HepG2 (cell line): ENCODE results near the gene EIF5A. TPM values are rescaled to one million over a fixed set of nuclear protein-coding genes. Genes with fewer than 3 reads are reported as not detected.

Experiments
- CREB1 ChIP-seq, 2 experiments: fragments of 450-650 bp in 1 of 2; IDR thresholded peaks; 2 replicates each; pipeline ENCODE4 v1.6.1; 2016 to 2017; ENCODE audit warnings: control low read depth in 1 of 2, mild to moderate bottlenecking in 1 of 2, missing compliant biosample characterization in 1 of 2, missing genetic modification characterization in 1 of 2
- HMGA1 ChIP-seq: sonication (generic); formaldehyde crosslinking; conservative IDR thresholded peaks from 2 replicates; pipeline ENCODE4 v1.4.0; 2020; ENCODE audit warnings: missing genetic modification reagents
- IRF2 ChIP-seq: IDR thresholded peaks from 2 replicates; pipeline ENCODE4 v1.6.1; 2018; ENCODE audit warnings: missing genetic modification reagents, missing compliant biosample characterization
- KAT7 ChIP-seq: IDR thresholded peaks from 2 replicates; pipeline ENCODE4 v1.6.1; 2018; ENCODE audit warnings: borderline replicate concordance, missing compliant biosample characterization
- NCOA2 ChIP-seq: sonication (generic); formaldehyde crosslinking; IDR thresholded peaks from 2 replicates; pipeline ENCODE4 v1.8.0; 2022; ENCODE audit warnings: inconsistent platforms
- NFIC ChIP-seq: IDR thresholded peaks from 2 replicates; pipeline ENCODE4 v1.6.1; 2012; ENCODE audit warnings: mild to moderate bottlenecking, low read length, inconsistent platforms
- SP4 ChIP-seq: sonication (generic); formaldehyde crosslinking; IDR thresholded peaks from 2 replicates; pipeline ENCODE4 v1.8.1; 2023; ENCODE audit warnings: mild to moderate bottlenecking, missing genetic modification reagents
- TARDBP ChIP-seq: sonication (generic); formaldehyde crosslinking; IDR thresholded peaks from 2 replicates; pipeline ENCODE4 v1.8.0; 2022; ENCODE audit warnings: mild to moderate bottlenecking, missing genetic modification reagents
- XRCC5 ChIP-seq: fragments of 200-400 bp; formaldehyde crosslinking; optimal IDR thresholded peaks from 2 replicates; pipeline ENCODE3; 2017; ENCODE audit warnings: mild to moderate bottlenecking, low read length
- ZC3H13 ChIP-seq: sonication (generic); formaldehyde crosslinking; IDR thresholded peaks from 2 replicates; pipeline ENCODE4 v1.8.1; 2023; ENCODE audit warnings: mild to moderate bottlenecking, missing genetic modification reagents, moderate library complexity
- ZC3H4 ChIP-seq: sonication (generic); formaldehyde crosslinking; IDR thresholded peaks from 2 replicates; pipeline ENCODE4 v1.4.0; 2020; ENCODE audit warnings: missing genetic modification reagents, borderline replicate concordance
- ZEB1 ChIP-seq: IDR thresholded peaks from 2 replicates; pipeline ENCODE4 v1.6.1; 2012; ENCODE audit warnings: mild to moderate bottlenecking, low read depth, inconsistent platforms; ENCODE audit not compliant: insufficient replicate concordance
- ZNF143 ChIP-seq: sonication (generic); formaldehyde crosslinking; IDR thresholded peaks from 2 replicates; pipeline ENCODE4 v1.4.0; 2020; ENCODE audit warnings: missing genetic modification reagents
- ZNF180 ChIP-seq: sonication (generic); formaldehyde crosslinking; IDR thresholded peaks from 2 replicates; pipeline ENCODE4 v1.4.0; 2020; ENCODE audit warnings: low read depth, missing genetic modification reagents, borderline replicate concordance
- ZNF225 ChIP-seq: sonication (generic); formaldehyde crosslinking; IDR thresholded peaks from 2 replicates; pipeline ENCODE4 v1.4.0; 2020; ENCODE audit warnings: mild to moderate bottlenecking, missing genetic modification reagents
- ZNF235 ChIP-seq: sonication (generic); formaldehyde crosslinking; IDR thresholded peaks from 2 replicates; pipeline ENCODE4 v1.8.1; 2023; ENCODE audit warnings: mild to moderate bottlenecking, missing genetic modification reagents, borderline replicate concordance
- ZNF260 ChIP-seq: sonication (generic); formaldehyde crosslinking; IDR thresholded peaks from 2 replicates; pipeline ENCODE4 v1.4.0; 2020; ENCODE audit warnings: missing genetic modification reagents, low read depth, mild to moderate bottlenecking, borderline replicate concordance
- ZNF263 ChIP-seq: sonication (generic); formaldehyde crosslinking; IDR thresholded peaks from 2 replicates; pipeline ENCODE4 v1.4.0; 2020; ENCODE audit warnings: missing genetic modification reagents
- ZNF44 ChIP-seq: sonication (generic); formaldehyde crosslinking; IDR thresholded peaks from 2 replicates; pipeline ENCODE4 v1.5.1; 2020; ENCODE audit warnings: mild to moderate bottlenecking, missing genetic modification reagents
- ZNF839 ChIP-seq: sonication (generic); formaldehyde crosslinking; IDR thresholded peaks from 2 replicates; pipeline ENCODE4 v1.4.0; 2020; ENCODE audit warnings: missing genetic modification reagents, mild to moderate bottlenecking, borderline replicate concordance
- ZSCAN22 ChIP-seq: sonication (generic); formaldehyde crosslinking; IDR thresholded peaks from 2 replicates; pipeline ENCODE4 v1.4.0; 2020; ENCODE audit warnings: mild to moderate bottlenecking, missing genetic modification reagents
- ZSCAN30 ChIP-seq: sonication (generic); formaldehyde crosslinking; IDR thresholded peaks from 2 replicates; pipeline ENCODE4 v1.5.0; 2020; ENCODE audit warnings: mild to moderate bottlenecking, missing genetic modification reagents
- polyA plus RNA-seq, 8 experiments: library from polyadenylated mRNA; depleted of rRNA in 3 of 8; stranded (reverse) in 7 of 8; unstranded in 1 of 8; fragments of >200 nt; fragmentation: Illumina TruSeq in 4 of 8; extraction: Trizol in 4 of 8; gene quantifications; 2 replicates each; pipeline versions ENCODE4 v1.2.1 to v1.2.3, GENCODE V29; 2011 to 2016; ENCODE audit warnings: low read depth in 4 of 8, missing spikeins in 1 of 8, mixed read lengths in 1 of 8; ENCODE audit not compliant: insufficient read depth in 1 of 8
- total RNA-seq, 5 experiments: library from RNA; depleted of rRNA; stranded (reverse); fragments of >200 nt; fragmentation: Illumina TruSeq; extraction: Trizol; gene quantifications; 2 replicates each; pipeline ENCODE4 v1.2.3, GENCODE V29; 2016; ENCODE audit warnings: low read depth in 1 of 5
- TF ChIP-seq, protein P1 (sequence below): sonication (generic); formaldehyde crosslinking; IDR thresholded peaks from 2 replicates; pipeline ENCODE4 v1.5.1; 2020; ENCODE audit warnings: missing genetic modification reagents, mild to moderate bottlenecking, borderline replicate concordance
- TF ChIP-seq, protein P2 (sequence below): sonication (generic); formaldehyde crosslinking; IDR thresholded peaks from 2 replicates; pipeline ENCODE4 v1.4.0; 2020; ENCODE audit warnings: missing genetic modification reagents, borderline replicate concordance
- TF ChIP-seq, protein P3 (sequence below): IDR thresholded peaks from 2 replicates; pipeline ENCODE4 v1.6.1; 2012; ENCODE audit warnings: inconsistent platforms

Gene EIF5A
- total and polyA plus RNA-seq, 2 of the 13 experiments (the other 11 are each of a cell fraction or from before 2014, with no cell fraction given): 319 to 337 TPM

DNA sequence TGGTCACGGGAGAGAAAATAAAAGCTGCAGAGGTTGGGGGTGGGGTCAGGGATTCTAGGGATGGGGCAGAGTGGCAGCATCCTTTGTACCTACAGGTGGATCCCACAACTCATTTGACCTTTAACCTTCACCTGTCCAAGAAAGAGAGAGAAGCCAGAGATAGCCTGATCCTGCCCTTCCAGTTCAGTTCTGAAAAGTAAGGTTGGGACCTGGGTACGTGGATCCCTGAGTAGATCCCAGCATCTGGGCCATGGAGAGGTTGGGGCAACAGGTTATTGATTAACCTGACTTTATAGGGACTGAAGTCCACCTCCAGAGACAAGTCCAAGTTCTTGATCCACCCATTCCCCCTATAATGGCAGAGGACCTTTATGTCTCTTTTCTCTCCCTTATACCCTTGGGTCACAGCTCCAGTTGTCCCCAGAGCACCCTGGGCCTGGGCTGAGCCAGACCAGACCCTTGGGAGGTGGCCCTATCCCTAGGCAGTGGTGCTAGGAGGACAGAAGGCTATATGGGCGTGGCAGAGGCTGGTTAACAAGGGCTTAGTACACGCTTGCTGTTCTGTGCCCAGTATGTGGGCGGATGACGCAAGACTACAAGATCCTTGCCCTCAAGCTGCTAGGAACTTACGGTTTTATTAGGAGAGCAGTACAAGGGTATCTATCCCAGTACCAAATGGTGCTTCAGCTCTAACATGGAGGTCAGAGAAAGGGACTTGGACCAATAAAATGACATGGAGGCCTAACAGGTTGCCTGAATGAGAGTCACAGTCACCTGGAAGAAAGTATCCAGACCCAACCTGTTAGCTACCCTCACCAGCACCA lies 48.5 kb upstream of the EIF5A start (continued):
- TF ChIP-seq, protein P1, sequence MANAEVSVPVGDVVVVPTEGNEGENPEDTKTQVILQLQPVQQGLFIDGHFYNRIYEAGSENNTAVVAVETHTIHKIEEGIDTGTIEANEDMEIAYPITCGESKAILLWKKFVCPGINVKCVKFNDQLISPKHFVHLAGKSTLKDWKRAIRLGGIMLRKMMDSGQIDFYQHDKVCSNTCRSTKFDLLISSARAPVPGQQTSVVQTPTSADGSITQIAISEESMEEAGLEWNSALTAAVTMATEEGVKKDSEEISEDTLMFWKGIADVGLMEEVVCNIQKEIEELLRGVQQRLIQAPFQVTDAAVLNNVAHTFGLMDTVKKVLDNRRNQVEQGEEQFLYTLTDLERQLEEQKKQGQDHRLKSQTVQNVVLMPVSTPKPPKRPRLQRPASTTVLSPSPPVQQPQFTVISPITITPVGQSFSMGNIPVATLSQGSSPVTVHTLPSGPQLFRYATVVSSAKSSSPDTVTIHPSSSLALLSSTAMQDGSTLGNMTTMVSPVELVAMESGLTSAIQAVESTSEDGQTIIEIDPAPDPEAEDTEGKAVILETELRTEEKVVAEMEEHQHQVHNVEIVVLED (CRISPR knock-in tag): peak; percentile 41; the same call in 1 of the 2 replicates
- no peak for TF ChIP-seq HMGA1 (CRISPR knock-in tag)
- TF ChIP-seq CREB1 (IDR thresholded peaks at IDR 0.05): no peak
- TF ChIP-seq CREB1 (CRISPR knock-in tag; IDR thresholded peaks at IDR 0.05): peak; percentile 81
- TF ChIP-seq ZSCAN22 (CRISPR knock-in tag): no peak
- TF ChIP-seq ZNF839 (CRISPR knock-in tag): no peak
- TF ChIP-seq NFIC: no peak
- no peak for TF ChIP-seq XRCC5
- TF ChIP-seq NCOA2 (CRISPR knock-in tag): peak; percentile 39; the same call in 1 of the 2 replicates
- TF ChIP-seq, protein P2, sequence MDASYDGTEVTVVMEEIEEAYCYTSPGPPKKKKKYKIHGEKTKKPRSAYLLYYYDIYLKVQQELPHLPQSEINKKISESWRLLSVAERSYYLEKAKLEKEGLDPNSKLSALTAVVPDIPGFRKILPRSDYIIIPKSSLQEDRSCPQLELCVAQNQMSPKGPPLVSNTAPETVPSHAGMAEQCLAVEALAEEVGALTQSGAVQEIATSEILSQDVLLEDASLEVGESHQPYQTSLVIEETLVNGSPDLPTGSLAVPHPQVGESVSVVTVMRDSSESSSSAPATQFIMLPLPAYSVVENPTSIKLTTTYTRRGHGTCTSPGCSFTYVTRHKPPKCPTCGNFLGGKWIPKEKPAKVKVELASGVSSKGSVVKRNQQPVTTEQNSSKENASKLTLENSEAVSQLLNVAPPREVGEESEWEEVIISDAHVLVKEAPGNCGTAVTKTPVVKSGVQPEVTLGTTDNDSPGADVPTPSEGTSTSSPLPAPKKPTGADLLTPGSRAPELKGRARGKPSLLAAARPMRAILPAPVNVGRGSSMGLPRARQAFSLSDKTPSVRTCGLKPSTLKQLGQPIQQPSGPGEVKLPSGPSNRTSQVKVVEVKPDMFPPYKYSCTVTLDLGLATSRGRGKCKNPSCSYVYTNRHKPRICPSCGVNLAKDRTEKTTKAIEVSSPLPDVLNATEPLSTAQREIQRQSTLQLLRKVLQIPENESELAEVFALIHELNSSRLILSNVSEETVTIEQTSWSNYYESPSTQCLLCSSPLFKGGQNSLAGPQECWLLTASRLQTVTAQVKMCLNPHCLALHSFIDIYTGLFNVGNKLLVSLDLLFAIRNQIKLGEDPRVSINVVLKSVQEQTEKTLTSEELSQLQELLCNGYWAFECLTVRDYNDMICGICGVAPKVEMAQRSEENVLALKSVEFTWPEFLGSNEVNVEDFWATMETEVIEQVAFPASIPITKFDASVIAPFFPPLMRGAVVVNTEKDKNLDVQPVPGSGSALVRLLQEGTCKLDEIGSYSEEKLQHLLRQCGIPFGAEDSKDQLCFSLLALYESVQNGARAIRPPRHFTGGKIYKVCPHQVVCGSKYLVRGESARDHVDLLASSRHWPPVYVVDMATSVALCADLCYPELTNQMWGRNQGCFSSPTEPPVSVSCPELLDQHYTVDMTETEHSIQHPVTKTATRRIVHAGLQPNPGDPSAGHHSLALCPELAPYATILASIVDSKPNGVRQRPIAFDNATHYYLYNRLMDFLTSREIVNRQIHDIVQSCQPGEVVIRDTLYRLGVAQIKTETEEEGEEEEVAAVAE: no peak
- TF ChIP-seq TARDBP (CRISPR knock-in tag): no peak
- peak; percentile 67; the same call in 1 of the 2 replicates for TF ChIP-seq ZNF235 (CRISPR knock-in tag)
- TF ChIP-seq ZNF260: no peak
- TF ChIP-seq, protein P3, sequence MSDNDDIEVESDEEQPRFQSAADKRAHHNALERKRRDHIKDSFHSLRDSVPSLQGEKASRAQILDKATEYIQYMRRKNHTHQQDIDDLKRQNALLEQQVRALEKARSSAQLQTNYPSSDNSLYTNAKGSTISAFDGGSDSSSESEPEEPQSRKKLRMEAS: 0 out of 2 replicates have a peak, but pooled peaks have one; percentile 58
- no peak for TF ChIP-seq ZNF225 (CRISPR knock-in tag)
- no peak for TF ChIP-seq ZNF263 (CRISPR knock-in tag)
- TF ChIP-seq KAT7 (CRISPR knock-in tag): 0 out of 2 replicates have a peak, but pooled peaks have one; percentile 27
- TF ChIP-seq ZC3H13 (CRISPR knock-in tag): no peak
- no peak for TF ChIP-seq ZEB1
- TF ChIP-seq SP4: peak; percentile 75; the same call in 1 of the 2 replicates
- TF ChIP-seq ZNF143 (CRISPR knock-in tag): peak; percentile 28; the same call in 1 of the 2 replicates
- 0 out of 2 replicates have a peak, but pooled peaks have one; percentile 34 for TF ChIP-seq ZC3H4 (CRISPR knock-in tag)
- TF ChIP-seq IRF2 (CRISPR knock-in tag): peak; percentile 43; the same call in 1 of the 2 replicates
- peak; percentile 87; the same call in 1 of the 2 replicates for TF ChIP-seq ZNF44 (CRISPR knock-in tag)
- no peak for TF ChIP-seq ZNF180 (CRISPR knock-in tag)
- no peak for TF ChIP-seq ZSCAN30 (CRISPR knock-in tag)
